ENCODE data around the gene NABP1.

Gene NABP1

GRCh38 chr2:191693166-191693565, 15.2 kb downstream of the NABP1 start:
- no peaks in the 10 kb centered on the region for H3K27me3 ChIP-seq (ENCODE audit: insufficient read depth, low read depth, severe bottlenecking)
- no peaks in the 10 kb centered on the region for H3K36me3 ChIP-seq
- no peak overlapping the region for H3K4me3 ChIP-seq (ENCODE audit: low read depth, low read length)
- DNase-seq: no peak
- H3K27ac ChIP-seq: no peak overlapping the region
- H3K9me3 ChIP-seq (ENCODE audit: severe bottlenecking): no peaks in the 10 kb centered on the region
- TF ChIP-seq CTCF (IDR thresholded peaks at IDR 0.05; ENCODE audit: low read depth, low read length): no peak

GRCh38 chr2:191693778-191694177, 15.8 kb downstream of the NABP1 start:
- DNase-seq: no peak
- no peak for TF ChIP-seq CTCF (IDR thresholded peaks at IDR 0.05; ENCODE audit: low read depth, low read length)
- Histone ChIP-seq H3K27ac (no peak overlapping the region), H3K27me3 (ENCODE audit: insufficient read depth, low read depth, severe bottlenecking) (no peaks in the 10 kb centered on the region), H3K36me3 (no peaks in the 10 kb centered on the region), H3K4me3 (ENCODE audit: low read depth, low read length) (no peak overlapping the region), H3K9me3 (ENCODE audit: severe bottlenecking) (no peaks in the 10 kb centered on the region)

- no peaks in the 10 kb centered on the region for H3K36me3 ChIP-seq
- no peaks in the 10 kb centered on the region for H3K9me3 ChIP-seq (ENCODE audit: severe bottlenecking)
- no peak for TF ChIP-seq CTCF (IDR thresholded peaks at IDR 0.05; ENCODE audit: low read depth, low read length)
- H3K27me3 ChIP-seq (ENCODE audit: insufficient read depth, low read depth, severe bottlenecking): no peaks in the 10 kb centered on the region
- DNase-seq: no peak
- no peak overlapping the region for H3K4me3 ChIP-seq (ENCODE audit: low read depth, low read length)
- H3K27ac ChIP-seq: no peak overlapping the region
Observed at GRCh38 chr2:191696001-191696400, 18.1 kb downstream of the NABP1 start.

GRCh38 chr2:191696966-191697365, 19.0 kb downstream of the NABP1 start:
- H3K4me3 ChIP-seq (ENCODE audit: low read depth, low read length): no peak overlapping the region
- no peaks in the 10 kb centered on the region for H3K9me3 ChIP-seq (ENCODE audit: severe bottlenecking)
- no peak for TF ChIP-seq CTCF (IDR thresholded peaks at IDR 0.05; ENCODE audit: low read depth, low read length)
- no peak overlapping the region for H3K27ac ChIP-seq
- H3K27me3 ChIP-seq (ENCODE audit: insufficient read depth, low read depth, severe bottlenecking): no peaks in the 10 kb centered on the region
- no peaks in the 10 kb centered on the region for H3K36me3 ChIP-seq
- DNase-seq: no peak

GRCh38 chr2:191697870-191698269, 19.9 kb downstream of the NABP1 start:
- H3K36me3 ChIP-seq: no peaks in the 10 kb centered on the region
- H3K27me3 ChIP-seq (ENCODE audit: insufficient read depth, low read depth, severe bottlenecking): no peaks in the 10 kb centered on the region
- DNase-seq: no peak
- H3K4me3 ChIP-seq (ENCODE audit: low read depth, low read length): no peak overlapping the region
- H3K27ac ChIP-seq: no peak overlapping the region
- H3K9me3 ChIP-seq (ENCODE audit: severe bottlenecking): no peaks in the 10 kb centered on the region
- no peak for TF ChIP-seq CTCF (IDR thresholded peaks at IDR 0.05; ENCODE audit: low read depth, low read length)

- H3K27me3 ChIP-seq (ENCODE audit: insufficient read depth, low read depth, severe bottlenecking): no peaks in the 10 kb centered on the region
- H3K36me3 ChIP-seq: no peaks in the 10 kb centered on the region
- H3K9me3 ChIP-seq (ENCODE audit: severe bottlenecking): no peaks in the 10 kb centered on the region
- H3K27ac ChIP-seq: no peak overlapping the region
- no peak overlapping the region for H3K4me3 ChIP-seq (ENCODE audit: low read depth, low read length)
- TF ChIP-seq CTCF (IDR thresholded peaks at IDR 0.05; ENCODE audit: low read depth, low read length): no peak
- DNase-seq: no peak
Observed at GRCh38 chr2:191699341-191699945, 21.5 kb downstream of the NABP1 start.
